Effector CD8-positive, alpha-beta T cell (primary cell): Measurements from ENCODE around the gene PDE6H.
A peak's percentile ranks its signal among the peaks of the same experiment; 100 is the strongest.

ENCODE experiments used
- DNase-seq: peaks from one replicate; lab custom pipeline; 2025; lab: John Stamatoyannopoulos, UW

PDE6H gene

DNA sequence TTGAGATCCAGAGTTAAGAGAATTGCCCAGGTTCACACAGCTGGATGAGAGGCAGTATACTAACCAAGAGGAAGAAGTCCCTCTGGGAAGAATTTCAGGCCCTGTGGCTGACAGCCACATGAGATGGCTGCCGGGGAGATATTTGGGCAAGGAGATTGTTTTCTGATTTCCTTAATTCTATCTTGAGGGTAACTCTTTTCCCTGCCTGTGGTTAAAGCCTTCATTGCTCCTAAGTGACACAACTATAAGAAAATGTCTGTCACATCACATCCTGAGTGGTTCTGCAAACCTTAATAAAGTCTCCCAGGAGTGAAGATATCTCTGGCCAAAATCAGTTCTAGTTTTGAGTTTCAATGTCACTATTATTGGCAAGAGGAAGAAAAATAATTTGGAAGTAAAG lies 21.0 kb upstream of the PDE6H start:
- no peak for DNase-seq

- no peak for DNase-seq
These were observed 20.4 kb upstream of the PDE6H start for GRCh38 chr12:14952299-14952921.

DNA sequence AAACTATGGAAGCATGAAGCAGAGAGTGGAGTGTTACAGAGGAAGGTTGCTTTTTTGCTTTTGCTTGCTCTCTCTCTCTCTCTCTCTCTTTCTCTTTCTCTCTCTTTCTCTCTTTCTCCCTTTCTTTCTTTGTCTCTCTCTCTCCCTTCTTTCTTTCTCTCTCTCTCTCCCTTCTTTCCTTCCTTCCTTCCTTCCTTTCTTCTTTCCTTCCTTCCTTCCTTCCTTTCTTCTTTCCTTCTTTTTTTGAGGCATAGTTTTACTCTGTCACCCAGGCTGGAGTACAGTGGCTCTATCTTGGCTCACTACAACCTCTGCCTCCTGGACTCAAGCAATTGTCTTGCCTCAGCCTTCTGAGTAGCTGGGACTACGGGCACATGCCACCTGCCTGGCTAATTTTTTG lies 19.1 kb upstream of the PDE6H start:
- DNase-seq = no peak

DNA sequence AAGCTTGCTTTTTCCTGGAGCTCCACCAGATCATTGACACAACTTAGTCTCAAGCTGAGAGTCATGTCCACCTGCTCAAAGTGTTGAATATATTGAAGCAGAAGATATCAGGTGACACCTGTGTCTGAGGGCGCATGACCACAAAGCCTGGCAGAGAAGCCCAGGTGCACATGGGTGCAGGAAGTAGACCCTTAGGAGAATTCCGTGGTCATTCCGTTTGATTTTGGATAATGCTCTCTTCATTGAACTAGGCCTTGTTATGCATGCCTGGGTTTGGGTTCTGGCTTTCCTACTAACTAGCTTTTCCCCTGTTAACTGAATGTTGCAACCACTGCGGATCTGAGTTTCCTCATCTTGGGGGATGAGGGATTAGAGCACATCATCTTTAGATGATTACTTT lies 18.6 kb upstream of the PDE6H start:
- no peak for DNase-seq

GRCh38 chr12:14956024-14956891 lies 16.6 kb upstream of the PDE6H start:
- no peak for DNase-seq

DNA sequence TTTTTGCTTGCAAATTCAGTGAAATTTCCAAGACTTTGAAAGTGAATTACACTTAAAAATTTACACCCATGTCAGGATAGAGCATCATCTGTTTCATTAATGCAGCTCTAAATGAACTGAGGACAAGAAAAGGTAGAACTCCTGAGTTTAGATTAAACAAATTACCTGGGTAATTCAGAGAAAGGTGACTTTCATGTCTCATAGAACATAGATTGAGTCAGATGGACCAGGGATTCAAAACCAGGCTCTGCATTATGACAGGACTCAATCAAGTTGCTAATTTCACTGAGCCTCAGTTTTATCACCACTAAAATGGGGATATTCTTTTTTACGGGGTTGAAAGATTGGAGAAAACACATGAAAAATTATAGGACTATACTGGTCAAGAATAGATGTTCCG lies 15.9 kb upstream of the PDE6H start:
- DNase-seq = no peak

- DNase-seq = no peak
These were observed 15.2 kb upstream of the PDE6H start for GRCh38 chr12:14957551-14958168.

GRCh38 chr12:14958361-14959125 lies 14.3 kb upstream of the PDE6H start:
- DNase-seq = no peak

GRCh38 chr12:14959126-14959440 lies 13.8 kb upstream of the PDE6H start:
- DNase-seq = no peak

DNA sequence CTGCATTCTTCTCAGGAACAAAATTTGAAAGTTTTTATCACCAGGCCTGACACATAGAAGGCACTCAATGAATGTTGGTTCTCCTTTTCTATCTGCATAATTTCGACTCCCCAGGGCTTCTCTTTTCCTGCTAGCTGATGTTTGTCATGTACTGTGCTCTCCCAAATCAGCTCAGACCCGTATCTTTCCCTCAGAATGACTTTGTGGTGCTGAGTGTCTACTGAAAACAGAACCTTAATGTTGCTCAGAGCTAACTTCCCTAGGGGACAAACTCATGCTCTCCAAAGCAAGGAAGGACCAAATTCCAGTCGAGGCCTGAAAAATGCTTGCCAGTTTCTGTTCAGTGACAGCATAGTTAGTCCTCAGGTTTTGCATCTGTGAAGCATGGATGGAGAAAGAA lies 13.4 kb upstream of the PDE6H start:
- no peak for DNase-seq

DNA sequence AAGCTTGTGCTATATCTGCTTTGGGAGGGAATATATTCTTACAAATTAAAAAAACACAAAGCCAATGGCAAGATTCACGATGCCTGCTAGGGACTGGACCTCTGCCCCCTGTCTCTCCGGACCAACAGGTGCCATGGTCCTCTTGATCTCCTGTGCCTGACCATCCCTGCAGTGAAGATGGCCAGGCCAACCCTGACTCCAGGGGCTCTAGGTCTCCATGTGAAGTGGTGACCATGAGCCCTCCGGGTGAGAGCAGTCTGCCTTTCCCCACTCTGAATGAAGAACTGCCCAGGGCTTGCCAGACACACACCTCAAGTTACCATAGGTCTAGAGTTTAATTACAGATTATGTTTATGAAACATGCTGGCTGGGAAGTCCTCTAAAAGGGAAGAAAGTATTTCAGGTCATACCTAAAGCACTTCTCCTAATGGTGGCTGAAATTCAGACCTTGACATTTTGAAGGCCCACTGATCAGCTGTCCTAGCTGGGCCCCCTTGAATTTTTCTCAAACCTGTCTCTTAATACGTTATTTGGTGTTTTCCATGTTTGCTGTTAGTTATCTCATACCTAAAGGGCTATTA lies 12.8 kb upstream of the PDE6H start:
- DNase-seq = no peak

GRCh38 chr12:14960548-14961465 lies 12.0 kb upstream of the PDE6H start:
- DNase-seq = no peak

DNA sequence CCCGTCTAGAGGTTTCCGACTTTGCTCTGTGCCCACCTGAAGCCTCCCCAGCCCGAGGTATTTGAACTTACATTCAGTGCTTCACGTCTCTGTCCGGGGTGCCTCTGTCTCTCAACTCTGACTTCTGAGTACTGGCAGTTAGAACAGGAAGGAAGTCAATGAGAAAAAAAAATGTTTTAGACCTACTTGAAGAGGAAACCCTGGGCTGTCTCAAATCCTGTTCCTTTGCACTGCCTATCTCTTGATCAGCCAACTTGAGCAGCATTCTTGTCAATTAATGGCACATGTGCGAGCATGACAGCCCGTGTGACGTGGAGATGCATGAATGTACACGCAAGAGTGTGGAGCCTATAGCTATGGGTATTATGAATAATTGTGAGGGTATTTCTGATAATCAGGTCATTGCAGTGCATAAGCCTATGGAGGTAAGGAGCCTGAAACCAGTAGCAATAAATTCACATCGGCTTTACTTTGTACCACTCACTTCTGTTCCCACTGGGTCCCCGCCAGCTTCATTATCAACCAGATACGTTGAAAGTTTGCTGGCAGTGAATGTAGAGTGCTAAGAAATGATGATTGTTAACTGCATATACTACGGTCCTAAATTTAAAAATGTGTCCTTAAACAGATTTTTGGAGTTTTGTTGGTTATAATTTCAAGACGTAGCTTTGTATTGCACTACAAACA lies 11.2 kb upstream of the PDE6H start, which contains the start of gene ARHGDIB:
Gene ARHGDIB, minus strand, starts transcription at position 136 of the 687 bp plus-strand sequence. CDS start 10,889 bp downstream, outside the sequence.
- DNase-seq = peak; percentile 67

DNA sequence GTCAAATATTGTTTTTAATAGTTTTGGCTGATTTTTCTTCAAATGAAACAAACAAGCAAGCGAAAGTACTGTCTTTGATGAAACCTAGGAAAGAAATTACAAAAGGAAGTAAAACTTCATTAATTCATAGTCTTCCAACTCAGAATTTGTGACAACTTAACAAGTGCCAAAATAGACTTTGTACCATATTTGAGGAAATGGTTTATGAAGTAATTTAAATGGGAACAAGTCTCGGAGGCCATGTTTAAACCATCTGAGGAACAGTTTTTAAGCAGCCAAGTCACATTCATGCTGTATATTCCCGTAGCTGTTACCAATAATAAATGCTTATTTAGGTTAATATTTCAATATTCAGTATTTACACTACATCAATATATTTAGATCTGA lies 10.7 kb upstream of the PDE6H start:
- DNase-seq = no peak

- DNase-seq = no peak
These were observed 10.0 kb upstream of the PDE6H start for GRCh38 chr12:14962797-14963196.

DNA sequence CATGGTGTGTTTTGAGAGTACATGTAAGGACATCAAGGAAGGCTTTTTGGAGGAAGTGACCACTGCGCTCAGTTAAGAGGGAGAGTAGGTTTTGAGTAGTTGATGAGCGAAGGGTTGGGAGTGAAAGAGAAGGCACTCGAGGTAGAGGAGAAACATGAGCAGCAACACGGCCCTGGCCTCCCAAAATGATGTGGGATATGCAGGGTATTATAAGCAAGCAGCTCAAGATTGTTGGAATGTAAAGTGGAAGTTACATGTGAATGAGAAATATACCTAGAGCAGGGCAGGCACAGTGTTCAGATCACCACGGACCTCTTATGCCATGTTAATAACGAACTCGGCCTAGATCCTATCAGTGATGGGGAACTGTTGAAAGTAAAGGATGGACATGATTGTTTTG lies 9.3 kb upstream of the PDE6H start:
- no peak for DNase-seq

DNA sequence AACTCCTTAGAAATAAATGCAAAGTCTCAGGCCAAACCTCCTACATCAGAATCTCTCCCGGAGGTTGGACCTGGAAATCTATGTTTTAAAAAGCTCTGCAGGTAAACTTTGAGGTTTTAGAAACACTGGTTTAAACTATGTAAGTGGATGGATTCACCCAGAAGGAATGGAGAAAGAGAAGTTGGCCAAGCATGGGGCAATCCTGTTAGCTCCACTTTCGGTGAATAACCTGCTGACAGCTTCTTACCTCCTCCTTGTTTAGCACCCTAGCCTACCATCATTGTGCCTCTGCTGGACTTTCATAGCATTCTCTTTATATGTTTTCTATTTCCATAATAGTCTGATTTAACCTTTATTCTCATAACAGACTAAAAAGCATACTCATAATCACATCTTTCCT lies 8.4 kb upstream of the PDE6H start:
- DNase-seq = no peak

GRCh38 chr12:14965221-14965620 lies 7.6 kb upstream of the PDE6H start:
- DNase-seq = no peak

- no peak for DNase-seq
These were observed 4.4 kb upstream of the PDE6H start for GRCh38 chr12:14968478-14968877.

DNA sequence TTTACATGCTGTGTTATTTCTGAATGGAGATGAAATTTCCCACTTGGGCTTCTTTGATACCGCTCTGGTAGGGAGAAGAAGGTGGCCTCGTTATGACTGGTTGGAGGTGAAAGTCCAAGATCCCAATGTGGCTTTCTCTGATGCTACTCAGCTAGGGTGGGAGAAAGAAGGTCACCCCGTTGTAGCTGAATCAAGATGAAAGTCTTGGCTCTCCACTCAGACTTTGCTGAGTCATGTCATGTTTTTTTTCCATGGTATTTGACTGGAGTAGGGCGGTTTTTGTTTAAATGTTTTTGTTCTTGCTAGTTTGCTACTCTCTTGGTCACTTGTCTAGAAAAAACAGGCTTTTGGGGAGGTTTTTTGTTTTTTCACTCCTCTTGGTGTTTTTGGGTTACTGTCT lies 2.4 kb upstream of the PDE6H start:
- DNase-seq = no peak
